ENCODE results near the gene PDE8A.

Gene PDE8A

DNA sequence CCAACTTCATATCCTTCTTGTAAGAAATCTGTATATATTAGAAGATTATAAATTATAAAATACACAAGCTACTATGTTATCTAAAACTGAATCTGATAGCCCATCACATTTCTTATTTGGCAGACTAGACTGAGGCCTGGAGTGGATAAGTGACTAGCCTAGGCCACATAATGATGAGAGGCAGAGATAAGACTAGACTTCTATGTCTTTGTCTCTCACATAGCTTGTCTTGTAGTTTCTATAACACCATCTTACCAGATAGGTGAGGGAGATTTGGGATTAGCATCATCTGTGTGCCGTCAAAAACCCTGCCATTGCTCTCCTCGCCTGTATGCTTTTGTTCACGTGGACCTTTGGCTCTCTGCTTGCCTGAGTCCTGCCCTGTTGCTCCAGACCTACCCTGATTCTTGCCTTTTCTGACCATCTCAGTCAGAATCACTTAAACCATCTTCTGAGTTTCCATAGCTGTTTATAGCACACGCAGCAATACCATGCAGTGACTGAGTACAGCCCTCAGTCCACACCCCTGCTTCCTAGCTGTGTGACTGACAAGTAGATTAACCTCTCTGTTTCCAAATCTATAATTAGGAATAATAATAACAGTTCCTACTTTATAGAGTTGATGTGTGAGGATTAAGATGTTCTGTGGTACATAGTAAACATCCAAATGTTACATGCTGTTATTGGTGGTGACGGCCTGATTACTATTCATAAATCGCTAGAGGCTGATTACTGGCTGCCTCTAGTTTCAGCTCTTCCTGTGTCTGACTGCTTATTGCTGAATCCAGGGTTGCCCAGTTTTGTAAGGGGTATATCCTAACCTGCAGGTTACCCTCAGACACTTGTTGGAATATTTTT is 49.7 kb downstream of the PDE8A start:
- DNase-seq (ENCODE audit: low read depth in 2 of 2) = no peak

DNA sequence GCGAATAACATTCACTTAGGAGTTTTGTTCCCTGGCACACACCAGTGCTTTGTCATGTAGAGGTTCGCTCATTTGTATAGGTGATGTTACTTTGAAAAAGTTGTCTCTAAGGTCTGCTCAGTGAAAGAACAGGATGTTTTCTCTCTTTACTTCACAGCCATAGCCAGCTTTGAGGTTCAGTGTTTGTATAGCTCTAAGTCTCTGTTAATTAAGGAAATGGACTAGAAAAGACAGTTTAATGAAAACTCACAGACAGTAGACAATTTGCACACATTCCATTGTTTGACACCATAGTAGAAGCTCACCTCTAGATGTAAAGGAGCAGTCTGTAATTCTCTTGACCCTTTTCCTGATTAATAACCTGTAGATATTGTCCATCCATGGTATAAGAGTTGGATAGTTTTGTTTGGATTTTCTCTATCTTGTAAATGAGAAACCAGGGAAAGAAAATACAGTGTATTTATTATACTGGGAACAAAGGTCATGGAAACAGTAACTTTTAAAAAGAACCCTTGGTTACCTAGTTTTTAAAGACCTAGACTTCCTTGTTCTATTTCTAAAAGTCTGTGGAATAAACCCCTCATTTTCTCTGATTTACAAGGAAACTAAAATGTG is 50.4 kb downstream of the PDE8A start:
- no peak for DNase-seq (ENCODE audit: low read depth in 2 of 2)

DNA sequence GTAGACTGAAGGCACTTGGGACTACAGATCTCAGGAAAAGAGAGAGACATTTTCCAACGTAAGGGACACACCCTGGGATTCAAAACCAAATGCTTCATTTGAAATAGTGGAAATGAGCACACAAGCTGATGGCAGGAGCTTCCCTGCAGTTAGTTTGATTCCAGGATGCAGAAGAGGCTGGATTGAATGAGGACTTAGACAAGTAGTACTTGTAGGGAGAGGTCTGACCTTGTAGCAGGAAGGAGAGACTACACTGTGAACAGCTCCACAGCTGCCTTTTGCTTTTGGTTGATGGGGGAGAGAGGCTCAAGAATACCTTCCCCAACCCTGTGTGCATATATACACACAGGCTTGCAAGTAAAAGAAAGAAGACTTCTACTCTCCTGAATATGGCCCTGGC is 51.5 kb downstream of the PDE8A start:
- DNase-seq (ENCODE audit: low read depth in 2 of 2) = no peak

DNA sequence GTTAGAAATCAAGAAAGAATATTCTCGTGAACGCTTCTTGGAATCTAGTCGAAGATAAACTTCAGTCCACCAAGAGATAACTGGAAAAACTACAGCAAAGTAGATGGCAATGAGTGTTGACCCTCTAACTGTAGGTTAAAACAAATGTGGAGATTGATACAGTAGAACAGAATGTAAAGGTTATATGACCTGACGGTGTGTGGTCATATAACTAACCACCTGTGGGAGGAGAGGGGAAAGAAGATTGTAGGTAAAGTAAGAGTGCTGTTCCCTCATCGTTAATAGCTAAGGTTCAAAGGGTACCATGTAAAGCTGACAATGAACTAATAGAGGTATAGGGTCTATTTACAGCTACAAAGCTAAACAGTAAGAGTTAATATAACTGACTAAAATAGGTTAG is 52.6 kb downstream of the PDE8A start:
- DNase-seq (ENCODE audit: low read depth in 2 of 2) = no peak

DNA sequence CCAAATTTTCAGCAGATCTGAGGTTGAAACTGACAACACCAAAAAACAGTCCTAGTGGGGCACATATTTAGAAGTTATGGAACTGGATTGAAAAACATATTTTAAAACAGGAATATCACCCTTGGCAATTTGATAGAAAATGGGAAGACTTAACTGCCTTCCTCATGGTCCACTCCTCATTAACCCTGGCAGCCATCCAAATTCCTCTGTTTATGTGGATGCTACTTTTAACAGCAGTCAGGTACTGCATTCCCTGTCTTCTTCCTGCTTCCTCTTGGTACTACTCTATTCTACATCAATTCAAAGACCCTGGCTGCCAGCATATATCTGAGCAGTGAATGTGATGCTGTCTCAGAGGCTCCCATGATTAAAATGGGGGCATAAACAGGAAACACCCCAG is 54.3 kb downstream of the PDE8A start:
- no peak for DNase-seq (ENCODE audit: low read depth in 2 of 2)

DNA sequence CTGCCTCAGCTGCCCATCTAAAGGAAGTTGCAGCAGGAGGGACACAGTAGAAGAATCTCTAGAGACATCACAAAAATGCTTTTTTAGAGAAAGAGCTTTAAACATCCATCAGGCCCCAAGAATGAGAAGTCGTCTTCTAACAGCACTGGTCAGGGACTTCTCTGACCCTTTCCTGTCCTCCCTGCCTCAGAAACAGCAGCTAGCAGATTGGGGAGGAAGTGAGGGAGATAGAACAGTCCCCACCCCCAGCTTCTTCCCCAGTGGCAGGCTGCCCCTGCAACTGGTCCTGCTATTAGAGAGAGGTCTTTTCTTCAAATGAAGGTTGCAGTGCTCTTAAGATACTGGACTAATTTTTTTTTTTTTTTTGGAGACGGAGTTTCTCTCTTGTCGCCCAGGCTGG is 55.1 kb downstream of the PDE8A start:
- DNase-seq (ENCODE audit: low read depth in 2 of 2) = no peak

DNA sequence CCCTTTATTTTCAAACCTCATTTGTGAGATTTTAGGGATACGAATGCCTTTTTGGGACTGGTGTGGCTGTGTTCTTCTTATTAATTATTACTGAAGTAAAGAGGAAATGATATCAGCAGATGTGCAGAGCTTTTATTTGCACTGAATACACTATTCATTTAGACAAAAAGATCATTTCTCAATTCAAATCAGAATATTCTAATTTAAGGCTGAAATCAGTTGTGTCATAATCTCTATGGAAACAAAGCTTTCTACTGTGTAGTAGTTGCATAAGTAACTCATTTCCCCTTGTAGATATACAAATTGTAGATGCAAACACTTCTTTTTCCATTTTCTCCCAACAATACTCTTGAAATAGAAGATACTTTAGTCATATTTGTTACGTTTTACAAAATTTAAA is 56.0 kb downstream of the PDE8A start:
- DNase-seq (ENCODE audit: low read depth in 2 of 2) = no peak

DNA sequence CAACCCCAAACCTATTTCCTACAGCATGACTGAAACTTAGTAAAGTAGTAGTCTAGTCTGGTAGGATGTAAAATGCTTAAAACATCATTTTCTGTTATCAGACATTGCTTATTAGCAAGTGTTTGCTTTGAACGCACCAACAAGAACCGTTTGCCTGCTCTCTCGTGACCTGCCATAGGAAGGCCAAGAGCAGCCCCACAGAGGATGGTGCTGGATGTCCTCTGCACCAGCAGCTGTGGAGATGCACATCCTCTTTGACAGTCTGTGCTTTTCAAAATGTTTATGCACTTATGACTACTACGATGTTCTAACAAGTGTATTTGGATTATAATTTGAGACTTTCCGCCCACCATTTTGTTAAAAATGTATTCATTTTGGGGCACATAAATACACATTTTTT is 59.6 kb downstream of the PDE8A start:
- DNase-seq (ENCODE audit: low read depth in 2 of 2) = no peak

DNA sequence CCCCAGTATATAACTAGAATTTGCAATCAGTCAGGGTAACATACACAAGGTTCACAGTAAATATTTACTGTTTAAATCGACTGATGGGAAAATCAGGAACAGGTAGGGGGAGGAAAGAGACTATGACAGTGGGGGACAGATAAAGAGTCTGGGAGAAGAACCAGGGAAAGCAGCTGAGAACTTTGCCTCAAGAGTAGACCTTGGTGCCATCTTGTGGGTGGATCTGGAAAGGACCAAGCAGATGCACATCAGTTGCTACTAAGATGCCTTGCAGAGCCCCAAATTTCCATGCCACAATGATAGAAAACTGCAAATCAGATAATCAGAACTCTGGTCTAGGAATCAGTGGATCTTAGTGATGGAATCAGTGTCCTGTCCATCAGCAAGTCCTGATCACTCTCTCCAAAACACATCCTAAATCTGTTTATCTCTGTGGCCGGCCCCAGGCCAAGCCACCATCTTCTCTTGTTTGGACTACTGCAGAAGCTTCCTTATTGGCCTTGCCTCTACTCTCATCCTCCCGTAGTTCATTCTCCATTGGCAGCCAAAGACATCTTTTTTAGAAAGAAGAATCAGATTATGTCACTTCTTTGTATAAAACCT is 62.7 kb downstream of the PDE8A start:
- peak in 1 of 2 donors; percentile 23 for DNase-seq (ENCODE audit: low read depth in 2 of 2)

DNA sequence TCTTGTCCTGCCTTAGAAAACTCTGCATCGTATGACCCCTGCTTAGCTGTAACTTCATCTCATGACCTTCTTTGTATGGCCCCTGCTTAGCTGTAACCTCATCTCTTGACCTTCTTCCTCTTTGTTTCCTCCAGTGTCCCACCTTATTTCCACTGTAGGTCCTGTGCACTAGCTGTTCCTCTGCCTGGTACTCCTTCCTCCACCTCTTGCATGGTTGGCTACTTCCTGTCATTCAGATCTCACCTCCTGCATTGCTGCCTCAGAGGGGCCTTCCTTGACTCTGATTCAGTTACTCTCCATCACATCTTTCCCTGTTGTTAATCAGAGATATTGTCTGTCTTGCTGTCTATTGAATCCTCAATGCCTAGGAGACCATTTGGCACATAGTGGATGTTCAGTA is 63.2 kb downstream of the PDE8A start:
- DNase-seq (ENCODE audit: low read depth in 2 of 2) = no peak

DNA sequence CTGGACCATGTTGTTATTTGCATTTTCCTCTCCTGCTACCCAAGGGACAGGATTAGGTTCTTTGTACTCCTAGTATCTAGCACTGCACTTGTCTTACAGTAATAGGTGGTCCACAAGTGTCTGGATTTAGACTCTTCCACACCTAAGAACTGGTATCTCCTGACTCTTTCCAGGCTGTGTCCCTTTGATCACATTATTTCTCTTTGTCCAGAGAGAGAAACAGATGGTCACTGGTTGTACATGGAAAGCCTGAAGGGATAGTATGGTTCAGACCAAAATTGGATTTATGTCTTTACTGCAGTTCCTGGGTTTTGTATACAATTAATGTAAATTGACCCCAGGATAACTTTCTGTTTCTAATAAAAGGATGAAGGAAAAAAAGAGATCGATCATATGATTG is 64.0 kb downstream of the PDE8A start:
- DNase-seq (ENCODE audit: low read depth in 2 of 2) = no peak

DNA sequence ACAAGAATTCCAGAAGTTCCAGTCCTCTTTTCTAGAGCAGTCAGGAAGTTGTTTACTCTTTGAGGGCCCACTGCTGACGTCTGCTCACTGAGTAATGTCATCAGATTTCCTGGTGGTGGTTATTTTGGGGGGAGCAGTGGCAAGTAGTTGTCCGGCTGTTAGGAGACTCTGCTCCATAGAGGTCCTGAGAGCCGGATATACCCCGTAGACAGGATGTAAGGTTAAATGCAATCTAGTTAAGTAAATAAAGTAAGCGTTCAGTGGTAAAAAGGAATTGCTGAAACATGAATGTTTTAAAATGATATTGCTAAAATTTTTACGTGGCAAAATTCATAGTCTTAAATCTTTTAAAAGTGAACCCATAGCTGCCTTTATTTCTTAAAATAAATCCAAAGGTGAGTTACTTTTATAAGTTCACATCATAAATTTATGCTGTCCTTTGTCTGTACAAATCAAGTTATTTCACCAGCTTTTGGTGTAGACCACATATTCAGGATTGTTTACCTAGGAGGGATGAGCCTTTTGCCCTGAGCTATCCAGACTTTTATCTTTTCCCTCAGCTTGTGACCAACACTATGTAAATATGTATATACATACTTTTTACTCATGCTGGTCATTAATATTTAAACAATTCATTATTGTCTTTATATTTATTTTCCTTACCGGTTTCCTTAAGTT is 65.8 kb downstream of the PDE8A start:
- no peak for DNase-seq (ENCODE audit: low read depth in 2 of 2)

DNA sequence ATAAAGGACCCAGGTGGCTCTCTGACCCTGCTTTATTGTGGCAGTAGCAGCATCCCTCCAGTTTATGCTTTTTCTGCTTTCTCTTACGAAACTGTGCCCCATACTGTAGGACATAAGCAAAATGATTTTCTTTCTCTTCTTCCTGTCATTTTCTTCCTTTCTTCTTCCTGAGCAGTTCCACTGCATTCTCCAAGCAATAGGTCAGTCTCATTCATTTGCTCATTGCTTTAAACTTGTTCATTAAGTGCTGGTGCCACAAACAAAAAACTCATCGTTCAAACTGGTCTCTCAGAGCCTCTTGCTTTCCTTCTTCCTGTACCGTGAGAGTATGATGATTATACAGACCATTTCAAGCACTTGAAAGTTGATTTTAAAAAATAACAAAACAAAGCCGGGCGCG is 66.8 kb downstream of the PDE8A start:
- no peak for DNase-seq (ENCODE audit: low read depth in 2 of 2)

DNA sequence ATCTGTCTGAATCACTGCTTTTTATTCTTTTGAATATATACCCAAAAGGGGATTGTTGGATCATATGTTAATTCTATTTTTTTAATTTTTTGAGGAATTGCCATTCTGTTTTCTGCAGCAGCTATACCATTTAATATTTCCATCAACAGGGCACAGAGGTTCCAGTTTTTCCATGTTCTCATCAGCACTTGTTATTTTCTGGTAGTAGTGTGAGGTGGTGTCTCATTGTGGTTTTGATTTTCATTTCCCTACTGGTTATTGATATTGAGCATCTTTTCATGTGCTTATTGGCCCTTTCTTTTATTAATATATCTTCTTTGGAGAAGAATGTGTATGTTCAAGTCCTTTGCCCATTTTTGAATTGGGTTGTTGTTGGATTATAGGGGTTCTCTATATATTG is 68.1 kb downstream of the PDE8A start:
- DNase-seq (ENCODE audit: low read depth in 2 of 2) = no peak

DNA sequence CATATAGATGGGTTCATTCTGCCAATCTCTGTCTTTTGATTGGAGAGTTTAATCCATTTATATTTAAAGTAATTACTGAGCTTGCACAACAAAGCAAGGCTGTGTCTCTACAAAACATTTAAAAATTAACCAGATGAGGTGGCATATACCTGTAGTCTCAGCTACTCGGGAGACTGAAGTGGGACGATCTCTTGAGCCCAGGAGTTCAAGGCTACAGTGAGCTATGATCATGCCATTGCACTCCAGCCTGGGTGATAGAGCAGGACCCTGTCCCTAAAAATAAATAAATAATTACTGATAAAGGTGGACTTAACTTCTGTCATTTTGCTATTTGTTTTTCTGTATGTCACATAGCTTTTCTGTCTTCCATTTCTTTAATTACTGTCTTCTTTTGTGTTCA is 78.1 kb downstream of the PDE8A start:
- DNase-seq (ENCODE audit: low read depth in 2 of 2) = no peak

DNA sequence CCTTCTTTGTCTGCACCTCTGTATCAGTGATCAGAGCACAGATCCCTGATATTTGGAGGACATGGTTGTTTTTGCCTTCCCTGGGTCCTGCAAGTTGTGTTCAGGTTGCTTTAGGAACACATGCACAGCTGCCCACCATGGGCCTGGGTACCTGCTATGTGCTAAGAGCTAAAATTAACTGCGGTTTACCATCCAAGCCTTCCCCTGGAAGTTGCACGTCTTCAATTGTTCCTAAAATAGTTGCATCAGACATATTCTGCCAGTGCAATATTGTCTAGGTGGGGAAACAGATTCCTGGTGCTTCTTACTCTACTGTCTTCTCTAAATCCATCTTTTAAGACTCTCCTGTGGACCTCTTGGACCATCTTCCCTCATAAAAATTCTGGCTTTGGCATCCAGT is 80.9 kb downstream of the PDE8A start:
- no peak for DNase-seq (ENCODE audit: low read depth in 2 of 2)

DNA sequence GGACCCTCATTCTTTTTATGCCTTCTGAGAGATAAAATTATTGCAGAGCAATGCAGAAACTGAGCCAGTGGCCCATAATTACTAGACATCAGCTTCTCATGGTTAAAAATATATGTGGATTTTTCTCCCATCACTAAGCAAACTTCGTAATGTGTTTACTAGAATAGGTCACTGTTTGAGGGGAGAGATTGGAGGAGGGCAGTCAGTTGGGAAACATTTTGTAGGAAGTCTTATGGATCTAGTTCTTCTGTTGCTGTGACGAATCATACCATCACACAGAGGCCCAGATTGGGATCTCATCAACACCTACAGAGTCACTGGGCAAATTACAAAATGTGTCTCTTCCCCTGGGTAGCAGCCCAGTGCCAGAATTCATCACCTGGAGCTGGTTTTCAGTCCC is 81.4 kb downstream of the PDE8A start:
- no peak for DNase-seq (ENCODE audit: low read depth in 2 of 2)

DNA sequence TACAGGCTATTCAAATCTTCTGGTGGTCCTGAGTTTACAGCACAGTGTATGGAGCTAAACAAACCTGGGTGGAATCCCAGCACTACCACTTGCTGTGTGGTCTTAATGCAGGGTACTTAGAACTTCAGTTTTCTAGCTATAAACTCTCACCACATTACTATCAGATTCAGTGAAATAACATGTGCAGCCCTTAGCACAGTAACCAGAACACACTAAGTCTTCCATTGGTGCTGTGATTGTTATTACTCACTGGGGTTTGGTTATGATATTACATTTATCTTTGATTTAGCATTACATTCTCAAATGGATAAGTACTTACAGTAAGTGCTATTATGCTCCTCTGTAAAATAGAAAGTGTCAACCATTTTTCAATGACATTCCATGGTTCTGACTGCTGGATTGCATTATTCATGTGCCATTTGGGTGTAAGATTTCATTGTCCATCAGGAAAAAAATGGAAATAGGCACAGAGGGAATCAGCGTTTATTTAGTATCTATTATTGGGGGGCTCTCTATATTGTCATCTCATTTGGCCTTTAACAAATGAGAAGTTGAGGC is 81.9 kb downstream of the PDE8A start:
- DNase-seq (ENCODE audit: low read depth in 2 of 2) = no peak

DNA sequence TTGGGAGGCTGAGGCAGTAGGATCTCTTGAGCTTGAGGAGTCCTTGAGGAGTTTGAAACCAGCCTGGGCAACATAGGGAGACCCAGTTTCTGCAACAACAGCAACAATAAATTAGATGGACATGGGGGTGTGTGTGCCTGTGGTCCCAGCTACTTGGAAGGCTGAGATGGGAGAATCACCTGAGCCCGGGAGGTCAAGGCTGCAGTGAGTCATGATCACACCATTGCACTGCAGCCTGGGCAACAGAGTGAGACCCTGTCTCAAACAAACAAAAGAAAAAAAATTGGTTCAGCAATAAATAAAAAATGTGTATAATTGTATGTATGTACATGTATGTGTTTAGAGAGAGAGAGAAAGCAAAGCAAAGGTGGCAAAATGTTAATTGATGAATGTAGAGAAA is 83.1 kb downstream of the PDE8A start:
- DNase-seq (ENCODE audit: low read depth in 2 of 2) = no peak

DNA sequence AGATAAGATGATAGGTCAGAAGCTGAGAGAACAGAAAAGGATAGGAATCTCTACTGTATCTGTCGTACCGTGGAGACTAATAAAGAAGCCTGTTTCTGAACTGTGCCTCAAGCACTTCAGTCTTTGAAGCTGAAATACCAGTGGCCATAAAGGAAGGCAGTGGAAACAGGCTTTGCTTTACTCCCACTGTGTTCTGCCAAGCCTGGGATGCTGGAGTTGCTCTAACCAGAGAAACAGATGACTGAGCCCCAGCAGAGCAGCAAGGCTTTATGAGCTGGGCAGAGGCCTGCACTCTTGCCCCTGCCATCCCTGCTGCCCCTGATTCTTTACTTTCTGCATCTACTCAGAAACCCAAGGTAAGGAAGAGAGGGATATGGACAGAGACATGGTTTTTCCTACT is 89.4 kb downstream of the PDE8A start:
- no peak for DNase-seq (ENCODE audit: low read depth in 2 of 2)

DNA sequence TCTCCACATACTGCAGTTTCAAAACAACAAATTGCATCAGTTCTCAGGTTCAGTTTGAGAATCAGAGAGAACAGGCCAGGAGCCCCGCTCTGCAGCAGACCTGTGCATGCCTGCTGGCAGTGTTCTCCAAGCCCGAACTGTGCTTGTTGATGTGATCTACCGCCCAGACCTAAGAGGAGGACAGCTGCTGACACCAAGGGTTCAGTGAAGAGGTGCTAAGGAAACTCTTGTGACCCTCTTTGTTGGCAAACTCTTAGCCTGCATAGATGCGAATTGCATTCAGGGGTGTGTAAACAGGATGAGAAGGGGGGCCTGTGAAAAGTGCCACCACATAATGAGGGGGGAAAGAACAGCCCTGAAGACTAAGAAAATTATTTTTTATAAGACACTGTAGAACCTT is 89.8 kb downstream of the PDE8A start:
- no peak for DNase-seq (ENCODE audit: low read depth in 2 of 2)

DNA sequence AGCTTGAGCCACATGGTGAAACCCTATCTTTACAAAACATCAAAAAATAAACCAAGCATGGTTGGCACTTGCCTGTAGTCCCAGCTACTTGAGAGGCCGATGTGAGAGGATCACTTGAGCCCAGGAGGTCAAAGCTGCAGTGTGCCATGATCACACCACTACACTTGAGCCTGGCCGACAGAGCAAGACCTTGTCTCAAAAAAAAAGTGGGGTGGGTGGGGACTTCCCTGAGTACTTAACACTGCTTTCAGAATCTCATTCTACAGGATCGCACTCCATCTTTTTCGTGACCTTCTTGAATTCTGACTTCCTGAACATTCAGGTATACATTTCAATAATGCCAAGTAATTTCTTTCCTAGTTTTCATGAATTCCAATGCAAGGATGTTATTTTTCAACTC is 91.3 kb downstream of the PDE8A start:
- no peak for DNase-seq (ENCODE audit: low read depth in 2 of 2)

Measured in stimulated activated CD4-positive, alpha-beta T cell treated with anti-CD3 and anti-CD28 coated beads, Interleukin-1b, Interleukin-23, amount 100 ng/mL, for 4 hours (primary cell).